Heart left ventricle (tissue), 16 donors: ENCODE results near the gene KLHL12. TPM values are rescaled to one million over a fixed set of nuclear protein-coding genes. Genes with fewer than 3 reads are reported as not detected.

Source experiments
- ATAC-seq, 4 donors: fragments of 200-7000 bp; cut with Tn5 transposase; one replicate each; pipeline ENCODE4 v1.9.1; 2020 to 2022; ENCODE audit warnings: moderate library complexity in 4 of 4, mild to moderate bottlenecking in 3 of 4, moderate number of reproducible peaks in 1 of 4
- DNase-seq, 5 donors: peaks; one replicate each; pipeline ENCODE4 v3.0.0-alpha.2; 2020
- H3K27ac ChIP-seq, 12 donors: fragments of 200-600 bp; sonication (generic) in 4 of 12; one replicate each; pipeline versions ENCODE4 v1.5.0 to v1.8.0; 2016 to 2022; ENCODE audit warnings: mild to moderate bottlenecking in 2 of 12
- H3K27me3 ChIP-seq, 9 donors: fragments of 200-600 bp; sonication (generic) in 2 of 9; one replicate each; pipeline versions ENCODE4 v1.5.1 to v1.8.0; 2016 to 2022; ENCODE audit warnings: mild to moderate bottlenecking in 3 of 9
- H3K36me3 ChIP-seq, 9 donors: fragments of 200-600 bp; sonication (generic) in 2 of 9; one replicate each; pipeline versions ENCODE4 v1.5.0 to v1.8.0; 2018 to 2022; ENCODE audit warnings: mild to moderate bottlenecking in 2 of 9
- H3K4me1 ChIP-seq, 12 donors: fragments of 200-600 bp; sonication (generic) in 4 of 12; one replicate each; pipeline versions ENCODE4 v1.5.0 to v1.8.0; 2016 to 2022; ENCODE audit warnings: mild to moderate bottlenecking in 3 of 12
- H3K4me3 ChIP-seq, 12 donors: fragments of 200-600 bp; sonication (generic) in 4 of 12; one replicate each; pipeline versions ENCODE4 v1.5.0 to v1.8.0; 2017 to 2022; ENCODE audit warnings: mild to moderate bottlenecking in 9 of 12, moderate library complexity in 4 of 12
- H3K9me3 ChIP-seq, 12 donors: fragments of 200-600 bp; sonication (generic) in 4 of 12; one replicate each; pipeline versions ENCODE4 v1.5.0 to v1.8.0; 2016 to 2022; ENCODE audit warnings: mild to moderate bottlenecking in 1 of 12
- CTCF ChIP-seq, 12 donors: fragments of 200-600 bp; sonication (generic) in 4 of 12; IDR thresholded peaks; one replicate each; pipeline versions ENCODE4 v1.5.0 to v1.8.0; 2018 to 2022; ENCODE audit warnings: antibody characterized with exemption in 12 of 12, mild to moderate bottlenecking in 5 of 12
- POLR2A ChIP-seq, 2 donors: fragments of 450-650 bp; IDR thresholded peaks; one replicate each; pipeline ENCODE4 v1.6.1; 2017; ENCODE audit warnings: antibody characterized with exemption in 2 of 2, mild to moderate bottlenecking in 2 of 2, moderate library complexity in 2 of 2
- WGBS, 4 donors: extraction: QIAGEN DNeasy Blood & Tissue Kit in 2 of 4; methylation state at CpG; one replicate each; pipeline versions ENCODE4 v1.1.5 to v1.1.7; 2013 to 2018; 5-methylcytosine and 5-hydroxymethylcytosine counted together
- intact Hi-C, 10 donors: fragments of 100-400 bp; cut with DNase I; formaldehyde crosslinking; loops; one replicate each; pipeline versions ENCODE4 v1.11.1 to v1.14.2; 2022
- polyA plus RNA-seq, 2 donors: library from polyadenylated mRNA; stranded (reverse); fragments of 200-250 nt; gene quantifications; one replicate each; pipeline ENCODE4 v1.2.3, GENCODE V29; 2013
- total RNA-seq, 9 donors: library from RNA; depleted of rRNA in 2 of 9; stranded (reverse); fragments of >200 nt in 2 of 9; fragmentation: NEBNext Ultra II Directional in 3 of 9; extraction: Animal tissue kit (Norgen Biotek cat#: 25700) in 3 of 9; gene quantifications; one replicate each; pipeline versions ENCODE4 v1.1.0 to v1.2.4, GENCODE V29; 2016 to 2023
- donor health status: ischemic (EF 13 %, LVEDD 7.1; RV severe dilation, severe dysfunction).
- donor health status: healthy with polysubstance abuse.
- donor health status: DM: no; HTN: yes; CAD: no.
- donor health status: DM: no; HTN: no; CAD: no.
- donor health status: ischemic (EF 25% LVEDD 6.9; RV normal size, moderate dysfunction).
- donor health status: ischemic (EF 25% LVEDD 5.7; RV mildly dilated, moderate dysfunction).
- donor health status: healthy.
- donor health status: DM: yes; HTN: yes; CAD: no.
- donor health status: ischemic (EF 35%, LVEDD 5.7; RV mildly dilated, moderate dysfunction).
- donor health status: nonischemic (EF 11% LVEDD 7.7; RV severe dilation, severe dysfunction).
- donor health status: DM: yes; HTN: yes; CAD: no.
- donor health status: PGD.
- donor health status: ischemic (EF 29% LVEDD 5.4; RV normal size, mild dysfunction).
- donor health status: nonischemic (EF 23%, LVEDD 6.1; RV moderate dilation, normal function).

KLHL12 gene
- total and polyA plus RNA-seq, 11 donors, result 10.4 to 30.1 (median 18.8) TPM

- Histone ChIP-seq H3K27me3 (no peaks in the 10 kb centered on the region), H3K4me1 (peaks cover 0 to 22% (median 8%) of the 10 kb centered on the region in 12 donors), H3K27ac (no peak overlapping the region), H3K4me3 (no peak overlapping the region), H3K36me3 (peaks cover 2 to 56% (median 47%) of the 10 kb centered on the region in 9 donors), H3K9me3 (no peaks in the 10 kb centered on the region)
- intact Hi-C loops, result loop anchor here in 2 of 10 donors (5.0 to 10.0 kb wide), 2 partner anchors 78 to 136 kb away; partner anchors contain the start of gene PCAT6 (in 1 of the 2)
- TF ChIP-seq POLR2A (IDR thresholded peaks at IDR 0.05), result no peak
- TF ChIP-seq CTCF (IDR thresholded peaks at IDR 0.05), result no peak
- ATAC-seq, result no peak
- no peak for DNase-seq
- 79 to 90% (median 84%) methylated on average over 4 of the region's 4 CpGs for WGBS, 4 donors
Measured at GRCh38 chr1:202890392-202890791, 36.6 kb downstream of the KLHL12 start.

GRCh38 chr1:202888531-202889360 lies 38.3 kb downstream of the KLHL12 start, which contains the start of gene RABIF:
RABIF (minus strand) TSS chr1:202889149; CDS start chr1:202889098, 51 bp downstream.
- peak; percentile 96 to 99 (median 98) for ATAC-seq
- intact Hi-C loops, result loop anchor here in 5 of 10 donors (2.0 to 10.0 kb wide), 5 partner anchors 38 to 144 kb away; partner anchors contain the start of genes PCAT6 (in 4 of the 5), KDM5B (in 1 of the 5) and KLHL12 (in 1 of the 5)
- Histone ChIP-seq H3K9me3 (no peaks in the 10 kb centered on the region), H3K4me3 (peak within 1 kb of the TSS; percentile 72 to 91 (median 80)), H3K27me3 (no peaks in the 10 kb centered on the region), H3K27ac (peak within 1 kb of the TSS; percentile 75 to 98 (median 94)), H3K4me1 (peaks cover 0 to 22% (median 8%) of the 10 kb centered on the region in 12 donors), H3K36me3 (peaks cover 0 to 43% (median 31%) of the 10 kb centered on the region in 9 donors)
- 0 to 1% (median 0%) methylated on average over 29 to 84 of the region's 84 CpGs for WGBS, 4 donors
- peak; percentile 95 to 98 (median 97) for DNase-seq
- TF ChIP-seq POLR2A (IDR thresholded peaks at IDR 0.05) (peak in 1 of 2 donors; percentile 92), CTCF (IDR thresholded peaks at IDR 0.05) (peak in 6 of 12 donors; percentile 9 to 53 (median 30))

GRCh38 chr1:202888221-202888530 lies 38.9 kb downstream of the KLHL12 start:
- Histone ChIP-seq H3K9me3 (no peaks in the 10 kb centered on the region), H3K4me3 (peak overlapping the region; percentile 72 to 91 (median 80)), H3K36me3 (peaks cover 0 to 39% (median 26%) of the 10 kb centered on the region in 9 donors), H3K27me3 (no peaks in the 10 kb centered on the region), H3K27ac (peak overlapping the region; percentile 75 to 98 (median 94)), H3K4me1 (peaks cover 0 to 22% (median 8%) of the 10 kb centered on the region in 12 donors)
- intact Hi-C loops, result loop anchor here in 5 of 10 donors (2.0 to 10.0 kb wide), 5 partner anchors 39 to 143 kb away; partner anchors contain the start of genes PCAT6 (in 4 of the 5), KDM5B (in 1 of the 5) and KLHL12 (in 1 of the 5)
- 3 to 4% (median 4%) methylated on average over 9 to 10 of the region's 10 CpGs for WGBS, 4 donors
- ATAC-seq (no peak), DNase-seq (no peak)
- TF ChIP-seq CTCF (IDR thresholded peaks at IDR 0.05) (no peak), POLR2A (IDR thresholded peaks at IDR 0.05) (no peak)

GRCh38 chr1:202880961-202881460 lies 46.0 kb downstream of the KLHL12 start:
- 92 to 99% (median 94%) methylated on average over 10 of the region's 10 CpGs for WGBS, 4 donors
- peaks cover 0 to 36% (median 30%) of the 10 kb centered on the region in 9 donors for H3K36me3 ChIP-seq

More at GRCh38 chr1:202880961-202881460, 46.0 kb downstream of the KLHL12 start:
- ATAC-seq (no peak), DNase-seq (no peak)
- no peaks in the 10 kb centered on the region for H3K27me3 ChIP-seq
- H3K27ac ChIP-seq, result no peak overlapping the region
- intact Hi-C loops, result loop anchor here in 1 of 10 donors (10.0 kb wide), 1 partner anchor 136 kb away; no protein-coding TSS in a partner anchor
- H3K9me3 ChIP-seq, result no peaks in the 10 kb centered on the region
- no peak overlapping the region for H3K4me3 ChIP-seq
- H3K4me1 ChIP-seq, result no peaks in the 10 kb centered on the region
- TF ChIP-seq POLR2A (IDR thresholded peaks at IDR 0.05) (no peak), CTCF (IDR thresholded peaks at IDR 0.05) (no peak)
